Measurements from ENCODE around the gene ARHGAP6. TPM values are rescaled to one million over a fixed set of nuclear protein-coding genes. Genes with fewer than 3 reads are reported as not detected.

Gene ARHGAP6
- total and polyA plus RNA-seq, 2 experiments from 2014 or later: 0.26 to 0.59 TPM

DNA sequence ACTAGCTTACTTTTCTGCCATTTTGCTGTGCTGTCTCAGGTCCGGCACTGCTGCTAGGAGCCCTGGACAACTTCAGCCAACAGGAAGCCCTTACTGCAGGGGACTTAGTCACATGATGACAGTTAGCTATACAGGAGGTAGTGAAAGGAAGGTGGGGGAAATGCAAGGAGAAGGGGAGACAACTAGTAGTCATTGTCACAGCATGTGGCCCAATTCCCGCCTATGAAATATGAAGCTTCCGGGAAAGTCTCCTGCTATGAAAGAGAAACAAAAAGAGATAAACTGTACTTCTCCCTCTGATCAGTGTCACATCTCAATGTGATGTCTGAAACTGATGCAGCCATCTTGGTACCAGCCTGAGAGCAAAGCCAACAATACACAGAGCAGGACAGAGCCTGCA is 300.9 kb downstream of the ARHGAP6 start:
- Mint-ChIP-seq H3K4me1 (peaks cover 4% of the 10 kb centered on the region), H3K36me3 (ENCODE audit: low read depth) (no peaks in the 10 kb centered on the region; the same call in 2 of the 3 replicates), H3K9me3 (no peaks in the 10 kb centered on the region), H3K27ac (no peak overlapping the region), H3K27me3 (ENCODE audit: insufficient read depth, low read depth, poor library complexity) (peaks cover 2% of the 10 kb centered on the region), H3K4me3 (no peak overlapping the region)
- ATAC-seq (no peak), DNase-seq (ENCODE audit: low spot score) (no peak)
- no peaks in the 10 kb centered on the region for H3K27me3 ChIP-seq (ENCODE audit: insufficient read depth)
- no peaks in the 10 kb centered on the region for H3K36me3 ChIP-seq (ENCODE audit: insufficient read depth)
- H3K4me3 ChIP-seq: no peak overlapping the region
- no peaks in the 10 kb centered on the region for H3F3A ChIP-seq (replicated peaks; ENCODE audit: low read depth)
- no peaks in the 10 kb centered on the region for H3K9me2 ChIP-seq (ENCODE audit: insufficient read depth)
- no peaks in the 10 kb centered on the region for H3K79me2 ChIP-seq (replicated peaks; ENCODE audit: insufficient read depth)
- no peak overlapping the region for H3K27ac ChIP-seq (ENCODE audit: low read depth)
- no peak overlapping the region for H2AFZ ChIP-seq
- H3K4me1 ChIP-seq (ENCODE audit: insufficient read depth): peaks cover 4% of the 10 kb centered on the region; the same call in 1 of the 2 replicates
- H3K4me2 ChIP-seq: no peak overlapping the region
- H4K20me1 ChIP-seq (replicated peaks; ENCODE audit: insufficient read depth): no peaks in the 10 kb centered on the region
- TF ChIP-seq ZNF331 (CRISPR knock-in tag; IDR thresholded peaks at IDR 0.05; ENCODE audit: low read depth): no peak
- TF ChIP-seq CREB1 (CRISPR knock-in tag; IDR thresholded peaks at IDR 0.05; ENCODE audit: low read depth): no peak
- TF ChIP-seq POLR2AphosphoS5 (IDR thresholded peaks at IDR 0.05; ENCODE audit: low read depth): no peak
- TF ChIP-seq, protein P1, sequence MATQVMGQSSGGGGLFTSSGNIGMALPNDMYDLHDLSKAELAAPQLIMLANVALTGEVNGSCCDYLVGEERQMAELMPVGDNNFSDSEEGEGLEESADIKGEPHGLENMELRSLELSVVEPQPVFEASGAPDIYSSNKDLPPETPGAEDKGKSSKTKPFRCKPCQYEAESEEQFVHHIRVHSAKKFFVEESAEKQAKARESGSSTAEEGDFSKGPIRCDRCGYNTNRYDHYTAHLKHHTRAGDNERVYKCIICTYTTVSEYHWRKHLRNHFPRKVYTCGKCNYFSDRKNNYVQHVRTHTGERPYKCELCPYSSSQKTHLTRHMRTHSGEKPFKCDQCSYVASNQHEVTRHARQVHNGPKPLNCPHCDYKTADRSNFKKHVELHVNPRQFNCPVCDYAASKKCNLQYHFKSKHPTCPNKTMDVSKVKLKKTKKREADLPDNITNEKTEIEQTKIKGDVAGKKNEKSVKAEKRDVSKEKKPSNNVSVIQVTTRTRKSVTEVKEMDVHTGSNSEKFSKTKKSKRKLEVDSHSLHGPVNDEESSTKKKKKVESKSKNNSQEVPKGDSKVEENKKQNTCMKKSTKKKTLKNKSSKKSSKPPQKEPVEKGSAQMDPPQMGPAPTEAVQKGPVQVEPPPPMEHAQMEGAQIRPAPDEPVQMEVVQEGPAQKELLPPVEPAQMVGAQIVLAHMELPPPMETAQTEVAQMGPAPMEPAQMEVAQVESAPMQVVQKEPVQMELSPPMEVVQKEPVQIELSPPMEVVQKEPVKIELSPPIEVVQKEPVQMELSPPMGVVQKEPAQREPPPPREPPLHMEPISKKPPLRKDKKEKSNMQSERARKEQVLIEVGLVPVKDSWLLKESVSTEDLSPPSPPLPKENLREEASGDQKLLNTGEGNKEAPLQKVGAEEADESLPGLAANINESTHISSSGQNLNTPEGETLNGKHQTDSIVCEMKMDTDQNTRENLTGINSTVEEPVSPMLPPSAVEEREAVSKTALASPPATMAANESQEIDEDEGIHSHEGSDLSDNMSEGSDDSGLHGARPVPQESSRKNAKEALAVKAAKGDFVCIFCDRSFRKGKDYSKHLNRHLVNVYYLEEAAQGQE (IDR thresholded peaks at IDR 0.05; ENCODE audit: unreplicated experiment): no peak
- TF ChIP-seq NANOG (IDR thresholded peaks at IDR 0.05; ENCODE audit: borderline replicate concordance): no peak
- TF ChIP-seq ZNF114 (CRISPR knock-in tag; IDR thresholded peaks at IDR 0.05): no peak
- TF ChIP-seq, protein P2, sequence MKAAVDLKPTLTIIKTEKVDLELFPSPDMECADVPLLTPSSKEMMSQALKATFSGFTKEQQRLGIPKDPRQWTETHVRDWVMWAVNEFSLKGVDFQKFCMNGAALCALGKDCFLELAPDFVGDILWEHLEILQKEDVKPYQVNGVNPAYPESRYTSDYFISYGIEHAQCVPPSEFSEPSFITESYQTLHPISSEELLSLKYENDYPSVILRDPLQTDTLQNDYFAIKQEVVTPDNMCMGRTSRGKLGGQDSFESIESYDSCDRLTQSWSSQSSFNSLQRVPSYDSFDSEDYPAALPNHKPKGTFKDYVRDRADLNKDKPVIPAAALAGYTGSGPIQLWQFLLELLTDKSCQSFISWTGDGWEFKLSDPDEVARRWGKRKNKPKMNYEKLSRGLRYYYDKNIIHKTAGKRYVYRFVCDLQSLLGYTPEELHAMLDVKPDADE (IDR thresholded peaks at IDR 0.05): no peak
- TF ChIP-seq EZH2 (IDR thresholded peaks at IDR 0.05; ENCODE audit: low read depth, unreplicated experiment): no peak
- TF ChIP-seq, protein P3, sequence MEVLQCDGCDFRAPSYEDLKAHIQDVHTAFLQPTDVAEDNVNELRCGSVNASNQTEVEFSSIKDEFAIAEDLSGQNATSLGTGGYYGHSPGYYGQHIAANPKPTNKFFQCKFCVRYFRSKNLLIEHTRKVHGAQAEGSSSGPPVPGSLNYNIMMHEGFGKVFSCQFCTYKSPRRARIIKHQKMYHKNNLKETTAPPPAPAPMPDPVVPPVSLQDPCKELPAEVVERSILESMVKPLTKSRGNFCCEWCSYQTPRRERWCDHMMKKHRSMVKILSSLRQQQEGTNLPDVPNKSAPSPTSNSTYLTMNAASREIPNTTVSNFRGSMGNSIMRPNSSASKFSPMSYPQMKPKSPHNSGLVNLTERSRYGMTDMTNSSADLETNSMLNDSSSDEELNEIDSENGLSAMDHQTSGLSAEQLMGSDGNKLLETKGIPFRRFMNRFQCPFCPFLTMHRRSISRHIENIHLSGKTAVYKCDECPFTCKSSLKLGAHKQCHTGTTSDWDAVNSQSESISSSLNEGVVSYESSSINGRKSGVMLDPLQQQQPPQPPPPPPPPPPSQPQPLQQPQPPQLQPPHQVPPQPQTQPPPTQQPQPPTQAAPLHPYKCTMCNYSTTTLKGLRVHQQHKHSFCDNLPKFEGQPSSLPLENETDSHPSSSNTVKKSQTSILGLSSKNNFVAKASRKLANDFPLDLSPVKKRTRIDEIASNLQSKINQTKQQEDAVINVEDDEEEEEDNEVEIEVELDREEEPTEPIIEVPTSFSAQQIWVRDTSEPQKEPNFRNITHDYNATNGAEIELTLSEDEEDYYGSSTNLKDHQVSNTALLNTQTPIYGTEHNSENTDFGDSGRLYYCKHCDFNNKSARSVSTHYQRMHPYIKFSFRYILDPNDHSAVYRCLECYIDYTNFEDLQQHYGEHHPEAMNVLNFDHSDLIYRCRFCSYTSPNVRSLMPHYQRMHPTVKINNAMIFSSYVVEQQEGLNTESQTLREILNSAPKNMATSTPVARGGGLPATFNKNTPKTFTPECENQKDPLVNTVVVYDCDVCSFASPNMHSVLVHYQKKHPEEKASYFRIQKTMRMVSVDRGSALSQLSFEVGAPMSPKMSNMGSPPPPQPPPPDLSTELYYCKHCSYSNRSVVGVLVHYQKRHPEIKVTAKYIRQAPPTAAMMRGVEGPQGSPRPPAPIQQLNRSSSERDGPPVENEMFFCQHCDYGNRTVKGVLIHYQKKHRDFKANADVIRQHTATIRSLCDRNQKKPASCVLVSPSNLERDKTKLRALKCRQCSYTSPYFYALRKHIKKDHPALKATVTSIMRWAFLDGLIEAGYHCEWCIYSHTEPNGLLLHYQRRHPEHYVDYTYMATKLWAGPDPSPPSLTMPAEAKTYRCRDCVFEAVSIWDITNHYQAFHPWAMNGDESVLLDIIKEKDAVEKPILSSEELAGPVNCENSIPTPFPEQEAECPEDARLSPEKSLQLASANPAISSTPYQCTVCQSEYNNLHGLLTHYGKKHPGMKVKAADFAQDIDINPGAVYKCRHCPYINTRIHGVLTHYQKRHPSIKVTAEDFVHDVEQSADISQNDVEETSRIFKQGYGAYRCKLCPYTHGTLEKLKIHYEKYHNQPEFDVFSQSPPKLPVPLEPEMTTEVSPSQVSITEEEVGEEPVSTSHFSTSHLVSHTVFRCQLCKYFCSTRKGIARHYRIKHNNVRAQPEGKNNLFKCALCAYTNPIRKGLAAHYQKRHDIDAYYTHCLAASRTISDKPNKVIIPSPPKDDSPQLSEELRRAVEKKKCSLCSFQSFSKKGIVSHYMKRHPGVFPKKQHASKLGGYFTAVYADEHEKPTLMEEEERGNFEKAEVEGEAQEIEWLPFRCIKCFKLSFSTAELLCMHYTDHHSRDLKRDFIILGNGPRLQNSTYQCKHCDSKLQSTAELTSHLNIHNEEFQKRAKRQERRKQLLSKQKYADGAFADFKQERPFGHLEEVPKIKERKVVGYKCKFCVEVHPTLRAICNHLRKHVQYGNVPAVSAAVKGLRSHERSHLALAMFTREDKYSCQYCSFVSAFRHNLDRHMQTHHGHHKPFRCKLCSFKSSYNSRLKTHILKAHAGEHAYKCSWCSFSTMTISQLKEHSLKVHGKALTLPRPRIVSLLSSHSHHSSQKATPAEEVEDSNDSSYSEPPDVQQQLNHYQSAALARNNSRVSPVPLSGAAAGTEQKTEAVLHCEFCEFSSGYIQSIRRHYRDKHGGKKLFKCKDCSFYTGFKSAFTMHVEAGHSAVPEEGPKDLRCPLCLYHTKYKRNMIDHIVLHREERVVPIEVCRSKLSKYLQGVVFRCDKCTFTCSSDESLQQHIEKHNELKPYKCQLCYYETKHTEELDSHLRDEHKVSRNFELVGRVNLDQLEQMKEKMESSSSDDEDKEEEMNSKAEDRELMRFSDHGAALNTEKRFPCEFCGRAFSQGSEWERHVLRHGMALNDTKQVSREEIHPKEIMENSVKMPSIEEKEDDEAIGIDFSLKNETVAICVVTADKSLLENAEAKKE (CRISPR knock-in tag; IDR thresholded peaks at IDR 0.05): no peak
- TF ChIP-seq EZH2phosphoT487 (IDR thresholded peaks at IDR 0.05; ENCODE audit: unreplicated experiment): no peak
- TF ChIP-seq JUNB (IDR thresholded peaks at IDR 0.05; ENCODE audit: unreplicated experiment): no peak
- TF ChIP-seq, protein P4, sequence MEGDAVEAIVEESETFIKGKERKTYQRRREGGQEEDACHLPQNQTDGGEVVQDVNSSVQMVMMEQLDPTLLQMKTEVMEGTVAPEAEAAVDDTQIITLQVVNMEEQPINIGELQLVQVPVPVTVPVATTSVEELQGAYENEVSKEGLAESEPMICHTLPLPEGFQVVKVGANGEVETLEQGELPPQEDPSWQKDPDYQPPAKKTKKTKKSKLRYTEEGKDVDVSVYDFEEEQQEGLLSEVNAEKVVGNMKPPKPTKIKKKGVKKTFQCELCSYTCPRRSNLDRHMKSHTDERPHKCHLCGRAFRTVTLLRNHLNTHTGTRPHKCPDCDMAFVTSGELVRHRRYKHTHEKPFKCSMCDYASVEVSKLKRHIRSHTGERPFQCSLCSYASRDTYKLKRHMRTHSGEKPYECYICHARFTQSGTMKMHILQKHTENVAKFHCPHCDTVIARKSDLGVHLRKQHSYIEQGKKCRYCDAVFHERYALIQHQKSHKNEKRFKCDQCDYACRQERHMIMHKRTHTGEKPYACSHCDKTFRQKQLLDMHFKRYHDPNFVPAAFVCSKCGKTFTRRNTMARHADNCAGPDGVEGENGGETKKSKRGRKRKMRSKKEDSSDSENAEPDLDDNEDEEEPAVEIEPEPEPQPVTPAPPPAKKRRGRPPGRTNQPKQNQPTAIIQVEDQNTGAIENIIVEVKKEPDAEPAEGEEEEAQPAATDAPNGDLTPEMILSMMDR (conservative IDR thresholded peaks at IDR 0.05; ENCODE audit: low read depth in 2 of 2): no peak
- no peak for TF ChIP-seq STAT1 (IDR thresholded peaks at IDR 0.05; ENCODE audit: unreplicated experiment)
